IPS DF 19.7 (cell line): ENCODE measurements around the gene PDE4D.
"Not testable (repeated sequence)": the region's sequence is repeated elsewhere in the genome, so short reads cannot be mapped to it uniquely, and the experiment has no call there.

ENCODE experiments used
- DNase-seq: peaks from one replicate; pipeline ENCODE4 v3.0.0-alpha.2; 2013; ENCODE audit warnings: low read depth, low spot score

The PDE4D gene

DNA sequence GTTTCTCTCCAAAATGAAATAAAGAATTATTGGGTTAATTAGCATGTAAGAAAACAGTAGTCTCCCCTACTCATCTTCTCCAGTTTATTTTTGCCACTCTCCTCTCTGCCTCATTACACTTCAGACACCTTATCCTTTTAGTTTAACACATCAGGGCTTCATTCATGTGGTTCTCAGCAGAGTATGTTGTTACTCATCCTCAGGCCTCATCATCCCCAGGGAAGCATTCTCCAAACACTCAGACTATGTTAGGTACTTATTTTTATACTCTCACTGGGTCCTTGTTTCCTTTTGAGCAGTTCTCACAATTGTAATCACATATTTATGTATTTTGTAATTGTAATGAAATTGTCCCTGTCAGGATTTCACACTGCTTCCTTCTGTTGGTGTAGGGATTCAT is 470.5 kb downstream of the PDE4D start:
- no peak for DNase-seq

DNA sequence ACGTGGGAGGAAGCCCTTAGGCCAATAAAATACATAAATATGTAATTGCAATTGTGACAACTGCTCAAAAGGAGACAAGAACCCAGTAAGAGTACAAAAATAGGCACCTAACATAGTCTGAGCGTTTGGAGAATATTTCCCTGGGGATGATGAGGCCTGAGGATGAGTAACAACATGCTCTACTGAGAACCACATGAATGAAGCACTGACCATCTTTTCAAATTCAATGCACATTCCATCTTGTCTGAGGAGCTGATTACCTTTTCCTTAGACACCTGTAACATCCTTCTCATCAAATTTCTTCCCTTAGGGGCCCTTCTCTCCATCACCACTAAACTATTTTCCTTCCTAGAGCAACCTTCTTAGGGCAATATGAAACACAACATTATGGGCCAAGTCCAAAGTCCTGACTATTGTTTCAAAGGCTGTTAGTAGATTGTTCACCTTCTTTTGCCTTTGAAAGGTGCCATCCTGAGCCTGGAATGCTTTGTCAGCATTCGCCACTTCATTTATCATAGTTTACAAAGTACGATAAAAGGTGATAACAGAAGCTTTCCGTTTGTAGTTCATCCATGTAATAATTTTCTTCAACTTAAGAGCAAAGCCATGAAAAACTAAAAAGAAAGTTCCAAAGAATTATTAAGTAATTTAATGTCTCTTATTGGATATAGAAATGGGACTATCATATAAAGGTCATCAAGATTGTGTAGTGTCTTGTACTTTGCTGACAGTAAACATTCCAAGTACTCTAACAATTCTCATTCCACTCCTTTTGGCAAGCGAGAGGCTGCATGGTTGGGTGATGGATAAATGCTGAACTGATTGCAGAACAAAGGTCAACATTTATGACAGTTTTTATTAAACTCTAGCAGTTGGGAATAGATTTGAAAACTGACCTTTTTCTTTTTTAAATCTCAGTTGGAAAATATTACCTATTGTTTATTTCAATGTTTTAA is 471.3 kb downstream of the PDE4D start:
- DNase-seq = no peak

DNA sequence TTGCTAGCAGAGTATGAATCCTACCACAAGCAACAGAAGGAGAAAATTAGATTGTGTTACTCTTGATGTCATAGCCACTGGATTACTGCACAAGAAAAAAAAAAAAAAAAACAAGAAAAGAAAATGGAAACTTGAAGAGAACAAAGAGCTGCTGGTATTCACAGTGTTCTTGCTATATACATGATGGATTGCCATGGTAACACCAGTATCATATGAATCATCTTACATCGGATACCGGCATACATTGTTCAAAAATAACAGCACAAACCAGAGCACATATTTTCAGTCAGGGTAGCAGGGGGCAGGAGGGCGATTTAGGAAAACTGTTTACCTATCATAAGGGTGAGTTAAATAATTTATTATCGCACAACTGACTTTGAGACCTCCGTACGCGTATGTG is 472.9 kb downstream of the PDE4D start:
- no peak for DNase-seq

DNA sequence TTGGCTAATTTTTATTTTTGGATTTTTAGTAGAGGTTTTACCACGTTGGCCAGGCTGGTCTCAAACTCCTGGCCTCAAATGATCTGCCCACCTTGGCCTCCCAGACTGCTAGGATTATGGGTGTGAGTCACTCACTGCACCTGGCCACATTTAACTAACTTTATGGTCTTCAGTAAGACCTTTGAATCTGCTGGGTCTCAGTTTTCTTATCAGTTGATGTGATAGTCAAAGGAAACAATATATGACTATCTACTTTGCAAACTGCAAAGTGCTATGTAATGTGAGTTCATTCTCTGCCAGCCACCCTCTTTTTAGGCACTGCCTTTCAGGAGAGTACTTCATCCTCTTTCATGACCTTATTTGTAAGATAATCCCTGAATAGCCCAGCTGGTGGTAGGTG is 474.7 kb downstream of the PDE4D start:
- no peak for DNase-seq

DNA sequence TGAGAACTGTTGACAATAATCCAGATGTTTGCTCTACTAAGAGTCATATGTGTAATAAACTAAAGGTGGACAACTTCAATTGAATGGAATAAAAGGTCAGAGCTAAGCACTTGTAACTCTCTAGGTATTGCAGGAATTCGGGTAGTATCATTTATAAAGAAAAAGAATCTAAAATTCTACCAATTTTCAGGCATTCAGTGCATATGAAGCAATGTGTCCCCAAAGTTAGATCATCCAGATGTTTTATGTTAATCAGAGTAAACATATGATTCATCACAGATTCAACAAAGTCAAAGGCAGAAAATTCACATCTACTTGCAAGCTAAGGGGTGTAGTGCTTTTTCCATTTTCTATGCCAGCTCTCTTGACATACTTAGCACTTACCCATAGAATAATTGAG is 477.1 kb downstream of the PDE4D start:
- no peak for DNase-seq

DNA sequence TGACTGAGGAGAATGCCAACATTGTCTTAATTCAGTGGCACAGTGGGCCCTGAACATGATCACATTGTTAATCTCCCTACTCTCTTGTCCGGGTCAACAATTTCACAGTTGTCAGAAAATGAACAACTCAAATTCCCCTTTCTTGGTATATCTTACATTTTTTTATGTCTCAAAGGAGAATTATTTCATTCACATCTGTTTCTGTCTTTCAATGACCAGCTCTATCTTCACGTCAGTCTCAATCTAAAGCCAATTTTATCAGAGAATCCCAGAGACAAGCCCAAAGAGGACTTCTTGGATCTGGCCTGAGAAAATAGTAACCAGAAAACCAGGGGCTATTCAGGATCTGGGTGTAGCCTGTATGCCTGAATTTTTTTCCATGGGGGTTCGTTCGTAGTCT is 477.5 kb downstream of the PDE4D start:
- DNase-seq = no peak

DNA sequence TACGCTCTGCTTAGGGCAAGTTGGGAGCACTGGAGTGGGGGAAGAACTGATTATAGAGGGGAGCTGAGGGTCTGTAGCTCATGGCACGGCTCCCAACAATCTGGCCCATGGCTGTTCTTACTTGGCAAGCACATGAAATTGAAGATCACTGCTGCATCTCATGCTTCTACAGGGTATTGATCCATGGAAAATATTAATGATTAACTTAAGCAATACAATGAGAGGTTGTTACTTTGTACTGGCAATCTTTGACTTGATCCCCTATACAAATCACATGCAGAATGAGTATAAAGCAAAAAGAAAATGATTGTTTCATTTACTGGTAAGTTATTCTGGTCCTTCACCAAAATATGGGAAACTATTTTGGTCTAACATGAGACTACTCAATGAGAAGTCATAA is 481.1 kb downstream of the PDE4D start:
- no peak for DNase-seq

DNA sequence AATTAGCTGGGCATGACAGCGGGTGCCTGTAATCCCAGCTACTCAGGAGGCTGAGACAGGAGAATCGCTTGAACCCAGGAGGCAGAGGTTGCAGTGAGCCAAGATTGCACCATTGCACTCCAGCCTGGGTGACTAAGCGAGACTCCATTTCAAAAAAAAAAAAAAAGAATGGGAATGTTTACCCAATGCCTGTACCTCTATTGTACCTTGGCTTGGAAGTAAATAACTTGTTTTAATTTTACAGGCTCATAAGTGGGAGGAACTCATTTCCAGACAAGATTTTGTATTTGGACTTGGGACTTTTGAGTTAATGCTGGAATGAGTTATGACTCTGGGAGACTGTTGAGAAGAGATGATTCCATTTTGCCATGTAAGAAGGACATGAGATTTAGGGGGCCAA is 484.5 kb downstream of the PDE4D start:
- not testable (repeated sequence) for DNase-seq

DNA sequence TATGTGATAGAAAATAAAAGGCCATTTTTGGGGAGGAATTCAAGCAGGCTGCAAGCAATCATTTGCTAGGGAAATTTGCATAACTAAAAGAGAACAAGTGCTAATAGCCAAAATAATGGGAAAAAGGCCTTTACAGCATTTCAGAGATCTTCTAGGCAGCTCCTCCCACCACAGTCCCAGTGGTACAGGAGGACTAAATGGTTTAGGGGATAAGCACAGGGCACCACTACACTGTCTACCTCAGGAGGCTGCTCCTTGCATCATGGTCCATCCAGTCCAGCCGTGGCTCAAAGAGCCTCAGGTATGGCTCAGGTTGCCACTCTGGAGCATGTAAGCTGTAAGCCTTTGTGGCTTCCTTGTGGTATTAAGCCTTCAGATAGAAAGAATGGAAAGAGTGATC is 485.6 kb downstream of the PDE4D start:
- DNase-seq = no peak

DNA sequence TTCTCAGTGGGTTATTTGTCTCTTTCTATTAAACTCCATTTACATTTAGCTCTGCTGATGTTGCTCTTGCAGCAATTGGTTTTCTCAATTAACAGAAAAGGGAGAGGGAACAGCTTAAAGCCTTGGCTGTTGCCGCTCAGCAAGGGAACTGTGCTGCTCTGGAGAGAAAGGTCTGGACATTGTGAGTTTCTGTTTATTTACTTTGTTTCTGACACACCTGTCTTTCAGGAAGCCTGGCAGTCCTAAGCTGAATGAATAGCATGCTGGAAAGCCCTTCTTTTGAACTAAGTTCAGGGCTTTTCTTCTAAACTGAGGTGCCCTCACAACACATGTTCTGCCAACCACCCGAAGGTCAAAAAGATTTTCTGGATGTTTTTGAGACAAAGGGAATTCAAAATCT is 491.9 kb downstream of the PDE4D start:
- DNase-seq = no peak

DNA sequence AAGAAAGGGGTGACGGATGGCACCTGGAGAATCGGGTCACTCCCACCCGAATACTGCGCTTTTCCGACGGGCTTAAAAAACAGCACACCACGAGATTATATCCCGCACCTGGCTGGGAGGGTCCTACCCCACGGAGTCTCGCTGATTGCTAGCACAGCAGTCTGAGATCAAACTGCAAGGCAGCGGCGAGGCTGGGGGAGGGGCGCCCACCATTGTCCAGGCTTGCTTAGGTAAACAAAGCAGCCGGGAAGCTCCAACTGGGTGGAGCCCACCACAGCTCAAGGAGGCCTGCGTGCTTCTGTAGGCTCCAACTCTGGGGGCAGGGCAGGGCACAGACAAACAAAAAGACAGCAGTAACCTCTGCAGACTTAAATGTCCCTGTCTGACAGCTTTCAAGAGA is 498.6 kb downstream of the PDE4D start:
- DNase-seq = not testable (repeated sequence)

DNA sequence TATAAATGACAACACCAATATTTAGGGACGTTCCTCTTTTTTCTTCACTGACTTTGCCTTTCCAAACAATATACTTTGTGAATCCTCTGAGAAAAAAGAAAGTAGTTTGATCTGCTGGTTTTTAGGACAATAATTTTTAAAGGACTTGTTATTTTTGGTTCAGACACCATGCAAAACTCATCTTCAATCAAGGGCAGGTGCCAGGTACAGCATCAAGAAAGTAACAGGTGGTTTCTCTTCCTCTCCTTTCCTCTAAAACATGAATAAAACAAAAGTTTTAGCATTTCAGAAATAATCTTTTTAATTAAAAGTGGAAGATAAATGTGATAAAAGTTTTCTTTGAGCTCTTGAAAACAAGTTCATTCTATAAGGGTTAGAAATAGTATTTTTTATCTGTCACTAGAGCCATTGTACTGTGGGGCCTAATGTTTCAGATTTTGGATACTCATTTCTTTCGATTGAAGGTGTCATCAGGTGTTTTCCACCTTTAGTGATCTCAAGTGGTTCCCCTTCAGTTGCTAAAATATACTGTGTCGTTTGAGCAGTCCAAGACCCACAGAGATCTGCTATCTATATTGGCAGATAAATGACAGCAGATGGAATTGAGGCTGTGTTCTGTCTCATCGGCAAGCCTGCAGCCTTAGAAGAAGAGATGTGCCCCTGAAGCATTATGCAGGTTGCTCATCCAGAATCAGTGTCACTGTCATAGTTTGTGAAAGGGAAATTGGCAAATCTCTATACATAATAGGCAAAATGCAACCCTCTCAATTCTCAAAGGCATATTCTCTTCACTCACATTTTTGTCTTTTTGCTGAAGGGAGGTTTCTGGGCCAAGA is 499.7 kb downstream of the PDE4D start:
- DNase-seq = no peak

DNA sequence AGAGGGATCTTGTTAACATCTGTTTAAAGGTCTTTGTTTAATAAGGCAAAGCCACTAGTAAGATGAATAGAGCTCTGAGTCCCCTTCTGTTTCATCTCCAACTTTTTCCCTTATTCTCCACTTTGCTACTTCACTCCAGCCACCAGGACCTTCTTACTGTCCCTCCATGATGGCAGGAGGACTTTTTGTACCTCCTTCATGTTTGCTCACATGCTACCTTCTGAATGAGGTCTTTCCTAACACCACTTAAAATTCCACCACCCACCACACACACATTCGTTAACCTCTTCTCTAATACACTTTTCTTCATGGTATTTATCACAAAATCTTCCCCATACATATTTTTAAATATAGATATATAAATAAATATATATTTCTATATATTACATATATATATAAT is 501.9 kb downstream of the PDE4D start:
- DNase-seq = no peak

DNA sequence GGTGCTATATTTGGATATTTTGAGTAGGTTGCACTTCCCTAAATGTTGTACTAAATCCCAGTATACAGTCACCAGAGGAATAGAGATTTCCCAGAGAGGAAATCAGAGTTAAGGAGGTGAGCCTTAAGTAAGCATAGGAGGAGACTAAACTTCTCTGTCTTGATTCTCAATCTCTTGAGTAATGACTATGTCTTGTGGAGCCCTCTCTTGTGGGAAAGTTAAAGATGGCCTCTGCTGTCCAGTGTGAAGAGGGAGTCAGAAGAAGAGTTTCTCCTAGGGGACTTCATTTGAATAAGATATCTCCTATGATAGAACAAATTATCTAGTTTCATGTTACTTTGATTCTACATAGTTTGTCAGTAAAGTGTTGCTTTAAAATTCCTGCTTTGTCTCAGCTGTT is 502.5 kb downstream of the PDE4D start:
- DNase-seq = no peak

DNA sequence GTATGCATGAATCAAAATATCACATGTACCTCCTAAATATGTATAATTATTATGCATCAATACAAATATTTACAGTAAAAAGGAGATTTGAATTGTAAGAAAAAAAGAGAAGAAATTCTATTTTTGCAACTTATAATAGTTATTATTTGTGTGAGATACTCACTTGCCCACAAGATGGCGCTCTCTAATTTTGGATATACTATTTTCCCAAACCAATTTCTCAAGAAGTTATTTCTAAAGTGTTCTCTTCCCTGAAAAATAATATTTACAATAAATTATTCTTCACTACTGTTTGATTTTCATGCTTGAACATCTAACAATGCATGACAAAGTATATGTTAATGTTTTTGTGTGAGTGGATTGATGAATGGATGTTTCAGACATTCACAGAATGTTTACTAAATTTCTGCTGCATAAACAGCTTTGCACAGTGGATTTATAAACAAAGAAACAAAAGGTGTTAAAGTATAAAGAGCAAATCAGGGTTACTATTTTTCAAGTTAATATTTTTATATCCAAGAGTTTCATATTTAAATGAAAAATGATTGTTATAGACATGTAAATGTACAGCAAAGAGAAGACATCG is 503.4 kb downstream of the PDE4D start:
- DNase-seq = no peak

DNA sequence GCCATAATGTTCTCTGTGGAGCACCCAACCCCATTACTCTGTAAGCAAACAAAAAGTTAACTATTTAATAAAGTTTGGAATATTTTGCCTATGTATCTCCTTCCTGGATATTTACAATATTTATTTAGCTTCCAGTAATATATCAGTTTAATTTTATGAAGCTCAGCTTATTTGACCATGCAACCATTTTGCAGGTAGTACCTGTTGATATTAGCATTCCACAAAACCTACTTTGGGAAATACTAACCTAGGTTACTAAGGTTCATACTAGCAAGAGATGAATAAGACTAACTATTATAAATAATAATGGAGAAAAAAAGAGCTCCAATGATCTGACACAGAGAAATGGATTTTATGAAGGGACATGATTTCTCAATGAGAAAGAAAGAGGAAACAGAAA is 506.4 kb downstream of the PDE4D start:
- no peak for DNase-seq

DNA sequence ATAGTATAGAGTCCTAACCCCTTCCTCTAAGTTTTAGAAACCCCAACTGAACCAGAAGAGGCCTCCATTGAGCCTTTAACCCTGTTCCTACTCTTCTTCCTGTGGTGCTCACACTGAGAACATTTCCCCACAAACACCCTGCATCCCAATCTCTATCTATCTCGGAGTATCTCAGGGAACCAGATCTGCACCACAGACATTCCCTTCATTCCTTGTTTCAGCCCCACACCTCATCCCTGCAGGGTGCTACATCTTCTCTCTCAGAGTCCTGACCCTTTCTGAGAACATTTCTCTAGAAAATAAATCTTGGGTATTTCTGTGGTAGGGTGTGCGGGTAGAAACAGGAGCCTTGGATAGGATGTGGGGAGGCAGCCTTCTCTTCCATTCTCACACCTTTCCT is 507.8 kb downstream of the PDE4D start:
- no peak for DNase-seq

DNA sequence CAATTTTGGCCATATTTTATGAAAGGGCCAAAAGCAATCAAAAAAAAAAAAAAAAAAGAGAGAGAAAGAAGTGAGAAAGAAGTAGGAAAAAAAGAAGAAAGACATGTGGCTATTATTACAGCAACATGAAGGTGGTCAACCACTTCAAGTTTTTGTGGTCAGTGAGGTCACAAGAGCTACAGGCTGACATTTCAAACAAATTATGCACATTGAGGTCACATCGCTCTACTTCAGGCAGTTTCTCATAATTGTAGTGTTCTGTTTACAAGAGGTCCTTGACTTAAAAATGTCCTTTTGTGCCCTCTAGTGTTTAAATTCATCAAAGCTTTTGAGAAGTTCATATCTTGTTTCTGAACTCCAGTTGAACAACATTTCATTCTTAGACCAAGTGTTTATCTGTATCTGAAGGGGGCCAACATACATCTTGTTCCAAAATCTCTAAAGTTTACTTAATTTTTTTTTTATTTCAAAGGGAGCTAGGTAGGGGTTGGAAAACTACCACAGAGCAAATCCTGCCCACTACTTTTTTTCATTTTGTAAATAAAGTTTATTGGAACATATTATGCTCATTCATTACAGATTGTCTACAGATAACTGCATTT is 513.1 kb downstream of the PDE4D start:
- DNase-seq = no peak

DNA sequence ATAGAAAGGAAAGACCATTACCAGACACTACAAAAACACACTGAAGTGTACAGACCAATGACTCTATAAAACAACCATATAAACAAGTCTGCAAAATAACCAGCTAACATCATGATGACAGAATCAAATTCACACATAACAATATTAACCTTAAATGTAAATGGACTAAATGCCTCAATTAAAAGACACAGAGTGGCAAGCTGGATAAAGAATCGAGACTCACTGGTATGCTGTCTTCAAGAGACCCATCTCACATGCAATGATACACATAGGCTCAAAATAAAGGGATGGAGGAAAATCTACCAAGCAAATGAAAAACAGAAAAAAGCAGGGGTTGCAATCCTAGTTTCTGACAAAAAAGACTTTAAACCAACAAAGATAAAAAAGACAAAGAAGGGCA is 519.5 kb downstream of the PDE4D start:
- DNase-seq = not testable (repeated sequence)

DNA sequence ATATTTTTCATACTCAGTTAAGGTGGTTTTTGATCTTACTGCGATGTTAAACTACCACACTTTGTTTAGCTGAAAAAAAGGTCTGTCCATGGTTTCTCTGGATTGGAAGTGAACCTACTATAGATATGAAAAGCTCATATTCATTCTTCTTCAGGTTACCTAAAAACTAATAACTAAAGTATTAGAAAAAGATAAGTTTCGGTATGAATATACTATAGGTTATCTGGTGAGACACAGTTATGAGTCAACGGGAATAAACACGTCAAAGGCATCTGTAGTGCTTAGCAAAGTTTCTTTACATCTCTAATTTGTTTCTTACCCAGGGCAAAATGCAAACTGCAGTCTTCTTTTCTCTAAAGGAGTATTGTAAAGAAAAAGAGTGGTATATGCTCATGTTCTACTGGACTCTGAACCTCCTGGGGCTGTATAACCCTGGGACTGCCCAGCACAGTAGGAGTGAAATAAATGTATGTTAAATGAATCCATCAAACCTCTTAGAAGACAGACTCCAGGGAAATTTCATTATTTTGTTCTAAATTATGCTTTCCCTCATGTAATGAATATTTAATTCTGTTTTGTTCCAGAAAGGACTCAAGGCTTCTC is 521.9 kb downstream of the PDE4D start:
- DNase-seq = no peak

DNA sequence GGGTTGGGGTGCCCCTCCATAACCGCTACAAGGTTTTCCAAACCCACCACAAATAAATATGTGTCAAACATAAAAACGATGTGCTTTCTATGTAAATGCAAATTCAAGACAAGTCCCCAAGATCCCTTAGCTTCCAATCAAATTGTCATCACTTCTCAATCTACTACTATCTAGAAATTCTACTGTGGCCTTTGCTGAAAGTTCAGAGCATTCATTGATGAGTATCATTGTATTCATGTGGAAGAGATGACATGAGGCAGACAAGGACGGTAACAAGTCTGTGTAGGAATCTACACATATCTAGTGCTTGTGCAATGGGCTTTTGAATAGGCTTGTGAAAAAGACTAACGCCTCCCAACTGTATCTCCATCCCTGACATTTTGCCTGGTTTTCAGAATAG is 524.6 kb downstream of the PDE4D start:
- DNase-seq = no peak
